ENCODE measurements around the gene C3orf20. TPM values are rescaled to one million over a fixed set of nuclear protein-coding genes. Genes with fewer than 3 reads are reported as not detected.

C3orf20 gene
- total RNA-seq, 1 experiment from 2014 or later = not detected

DNA sequence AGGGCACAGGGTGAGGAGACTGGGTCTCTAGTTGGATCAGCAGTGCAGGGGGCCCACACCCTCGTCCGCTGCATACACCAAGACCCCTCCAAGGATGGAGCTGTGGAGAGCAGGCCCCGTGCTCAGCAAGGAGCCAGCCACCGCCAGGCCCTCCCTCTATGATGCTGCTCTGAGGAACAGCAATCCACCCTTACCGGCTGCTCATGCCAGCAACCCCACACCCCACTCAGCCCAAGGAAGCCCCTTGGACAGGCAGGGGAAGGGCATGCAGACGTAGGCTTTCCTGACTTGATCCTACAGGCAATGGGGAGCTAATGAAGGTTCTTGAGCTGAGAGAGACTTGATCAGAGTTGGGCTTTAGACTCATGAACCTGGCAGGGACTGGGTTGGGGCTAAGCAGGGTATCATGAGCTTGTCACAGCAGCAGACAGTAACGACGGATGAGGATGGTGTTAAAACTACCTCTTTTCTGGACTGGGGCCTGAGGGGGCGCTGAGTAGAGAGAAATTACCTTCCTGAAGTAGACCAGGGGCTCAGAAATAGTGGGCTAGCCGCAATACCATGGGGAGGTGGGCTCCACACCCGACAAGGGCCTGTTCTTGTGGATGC is 93.3 kb downstream of the C3orf20 start:
- no peak overlapping the region for H2AFZ ChIP-seq (ENCODE audit: low read length)
- ChIA-PET POLR2A (ENCODE audit: unreplicated experiment) (no interaction called here), CTCF (no interaction called here)

DNA sequence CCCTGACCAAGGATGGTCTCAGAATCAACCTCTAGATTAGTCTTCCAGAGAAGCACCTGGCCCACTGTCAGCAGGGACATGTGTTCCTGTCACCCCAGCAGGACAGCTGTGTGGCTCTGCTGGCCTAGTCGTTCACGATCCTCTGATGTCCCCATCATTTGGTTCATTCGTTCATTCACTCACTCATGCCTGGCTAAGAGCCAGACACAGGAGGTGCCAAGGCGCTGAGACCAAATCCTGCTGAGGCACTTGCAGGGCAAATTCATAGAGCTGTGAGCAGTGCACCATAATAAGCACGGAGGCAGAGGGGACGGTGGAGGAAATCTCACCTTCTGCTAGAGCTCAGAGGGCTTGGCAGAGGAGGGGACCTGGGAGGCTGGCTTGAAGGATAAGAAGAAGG is 93.9 kb downstream of the C3orf20 start:
- ChIA-PET CTCF (no interaction called here), POLR2A (ENCODE audit: unreplicated experiment) (no interaction called here)
- Histone ChIP-seq H3K4me1 (ENCODE audit: insufficient read depth, low read length) (no peaks in the 10 kb centered on the region), H3K4me2 (ENCODE audit: low read length) (no peak overlapping the region), H3K79me2 (ENCODE audit: low read length) (no peaks in the 10 kb centered on the region), H2AFZ (ENCODE audit: low read length) (no peak overlapping the region), H3K36me3 (ENCODE audit: low read depth, low read length) (no peaks in the 10 kb centered on the region), H3K4me3 (ENCODE audit: low read length) (no peak overlapping the region), H3K9ac (ENCODE audit: low read length) (no peak overlapping the region), H3K27me3 (ENCODE audit: low read length) (no peaks in the 10 kb centered on the region), H3F3A (ENCODE audit: low read length, unreplicated experiment) (no peaks in the 10 kb centered on the region), H3K27ac (ENCODE audit: low read length) (no peak overlapping the region), H4K20me1 (ENCODE audit: low read length) (no peaks in the 10 kb centered on the region), H3K9me2 (replicated peaks; ENCODE audit: low read length) (no peaks in the 10 kb centered on the region), H3K9me3 (ENCODE audit: low read length) (no peaks in the 10 kb centered on the region)
- DNase-seq (no peak), ATAC-seq (no peak)
- TF ChIP-seq EZH2phosphoT487 (IDR thresholded peaks at IDR 0.05; ENCODE audit: borderline replicate concordance, low read length) (no peak), CTCF (conservative IDR thresholded peaks at IDR 0.05; ENCODE audit: low read depth, low read length) (no peak), EZH2 (IDR thresholded peaks at IDR 0.05; ENCODE audit: low read length, unreplicated experiment) (no peak)
- BruUV-seq (replicated peaks) = no TSS peak
- intact Hi-C loops (cut with micrococcal nuclease) = no loop called here

More for the DNA sequence above, 93.3 kb downstream of the C3orf20 start:
- Histone ChIP-seq H3K4me2 (ENCODE audit: low read length) (no peak overlapping the region), H3K27ac (ENCODE audit: low read length) (no peak overlapping the region), H3K4me3 (ENCODE audit: low read length) (no peak overlapping the region), H3K79me2 (ENCODE audit: low read length) (no peaks in the 10 kb centered on the region), H3F3A (ENCODE audit: low read length, unreplicated experiment) (no peaks in the 10 kb centered on the region), H4K20me1 (ENCODE audit: low read length) (no peaks in the 10 kb centered on the region), H3K4me1 (ENCODE audit: insufficient read depth, low read length) (no peaks in the 10 kb centered on the region), H3K9ac (ENCODE audit: low read length) (no peak overlapping the region), H3K9me3 (ENCODE audit: low read length) (no peaks in the 10 kb centered on the region), H3K36me3 (ENCODE audit: low read depth, low read length) (no peaks in the 10 kb centered on the region), H3K27me3 (ENCODE audit: low read length) (no peaks in the 10 kb centered on the region), H3K9me2 (replicated peaks; ENCODE audit: low read length) (no peaks in the 10 kb centered on the region)
- no TSS peak for BruUV-seq (replicated peaks)
- no peak for ATAC-seq
- intact Hi-C loops (cut with micrococcal nuclease) = no loop called here
- no peak for TF ChIP-seq EZH2 (IDR thresholded peaks at IDR 0.05; ENCODE audit: low read length, unreplicated experiment)
- no peak for TF ChIP-seq EZH2phosphoT487 (IDR thresholded peaks at IDR 0.05; ENCODE audit: borderline replicate concordance, low read length)
- no peak for TF ChIP-seq CTCF (conservative IDR thresholded peaks at IDR 0.05; ENCODE audit: low read depth, low read length)
- DNase-seq = no peak

DNA sequence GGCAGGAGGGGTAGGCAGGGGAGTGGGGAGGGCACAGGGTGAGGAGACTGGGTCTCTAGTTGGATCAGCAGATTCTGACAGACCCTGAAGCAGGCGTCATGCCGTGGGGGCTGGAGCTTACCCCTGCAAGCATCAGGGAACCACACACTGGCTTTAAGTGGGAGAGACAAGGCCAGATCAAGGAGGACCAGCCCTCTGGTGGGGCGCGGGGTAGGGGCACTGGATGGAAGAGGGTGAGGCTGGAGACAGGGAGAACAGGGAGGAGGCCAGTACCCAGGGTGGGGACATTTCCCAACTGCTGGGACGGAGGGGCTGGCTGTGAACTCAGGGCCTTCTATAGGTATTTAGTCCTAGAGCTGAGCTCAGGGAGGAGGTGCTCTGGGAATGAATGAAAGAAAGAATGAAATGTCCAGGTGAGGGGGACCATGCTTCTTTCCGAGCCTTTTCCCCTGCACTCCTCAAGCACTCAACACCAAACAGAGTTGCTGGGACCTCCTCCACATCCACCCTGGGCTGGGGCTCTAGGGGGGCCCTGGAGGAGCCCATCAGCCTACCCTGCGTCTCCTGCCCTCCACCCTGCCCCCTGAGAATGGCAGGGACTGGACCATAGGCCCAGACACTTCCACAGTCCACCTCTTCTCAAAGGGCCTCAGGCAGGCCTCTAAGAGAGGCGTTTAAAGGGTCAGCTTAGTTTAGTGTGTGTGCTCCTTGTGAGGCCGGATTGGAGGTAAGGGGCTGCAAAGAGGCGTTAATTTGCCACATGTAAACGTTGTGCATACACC is 94.8 kb downstream of the C3orf20 start:
- BruUV-seq (replicated peaks) = no TSS peak
- no peak for TF ChIP-seq EZH2phosphoT487 (IDR thresholded peaks at IDR 0.05; ENCODE audit: borderline replicate concordance, low read length)
- TF ChIP-seq EZH2 (IDR thresholded peaks at IDR 0.05; ENCODE audit: low read length, unreplicated experiment) = no peak
- no peak for TF ChIP-seq CTCF (conservative IDR thresholded peaks at IDR 0.05; ENCODE audit: low read depth, low read length)
- no peaks in the 10 kb centered on the region for H3K27me3 ChIP-seq (ENCODE audit: low read length)
- CTCF ChIA-PET = no interaction called here
- H3K79me2 ChIP-seq (ENCODE audit: low read length) = no peaks in the 10 kb centered on the region
- intact Hi-C loops (cut with micrococcal nuclease) = no loop called here
- H3K4me3 ChIP-seq (ENCODE audit: low read length) = no peak overlapping the region
- H3K4me2 ChIP-seq (ENCODE audit: low read length) = no peak overlapping the region
- H3K27ac ChIP-seq (ENCODE audit: low read length) = no peak overlapping the region
- H3K9me2 ChIP-seq (replicated peaks; ENCODE audit: low read length) = no peaks in the 10 kb centered on the region
- no peak overlapping the region for H2AFZ ChIP-seq (ENCODE audit: low read length)
- no peaks in the 10 kb centered on the region for H3K9me3 ChIP-seq (ENCODE audit: low read length)
- no peaks in the 10 kb centered on the region for H3K36me3 ChIP-seq (ENCODE audit: low read depth, low read length)
- H4K20me1 ChIP-seq (ENCODE audit: low read length) = no peaks in the 10 kb centered on the region
- no peaks in the 10 kb centered on the region for H3F3A ChIP-seq (ENCODE audit: low read length, unreplicated experiment)
- no peaks in the 10 kb centered on the region for H3K4me1 ChIP-seq (ENCODE audit: insufficient read depth, low read length)
- H3K9ac ChIP-seq (ENCODE audit: low read length) = no peak overlapping the region
- ATAC-seq = no peak
- no peak for DNase-seq
- POLR2A ChIA-PET (ENCODE audit: unreplicated experiment) = no interaction called here

Measured in PC-3 (cell line).